PC-9 (cell line): ENCODE data around the gene YWHAH. TPM values are rescaled to one million over a fixed set of nuclear protein-coding genes. Genes with fewer than 3 reads are reported as not detected.
A peak's percentile ranks its signal among the peaks of the same experiment; 100 is the strongest.

Experiments
- BruUV-seq: library from RNA; stranded (reverse); fragments of 400-500 nt; replicated peaks from 2 replicates; lab custom pipeline; 2021; lab: Mats Ljungman, UMichigan
- CTCF ChIA-PET: fragments of 300-600 bp; sonication (Branson Sonifier 250); formaldehyde crosslinking; loops from one replicate; lab custom pipeline; 2022; ENCODE audit warnings: antibody characterized with exemption; lab: Charles Lee
- POLR2A ChIA-PET: fragments of 300-600 bp; sonication (Branson Sonifier 250); formaldehyde crosslinking; loops from one replicate; lab custom pipeline; 2022; ENCODE audit warnings: antibody characterized with exemption; ENCODE audit not compliant: unreplicated experiment; lab: Charles Lee
- DNase-seq, 2 experiments: peaks; one replicate each; pipeline versions ENCODE4 v3.0.0 to v3.0.0-alpha.2; 2015 to 2022; ENCODE audit warnings: mixed read lengths in 1 of 2
- H2AFZ ChIP-seq: fragments of 200-600 bp; sonication (generic); 2 replicates; pipeline ENCODE4 v1.8.1; 2017; ENCODE audit warnings: antibody characterized with exemption
- H3F3A ChIP-seq: fragments of 200-600 bp; sonication (generic); 2 replicates; pipeline ENCODE4 v1.8.1; 2017; ENCODE audit warnings: antibody characterized with exemption, mild to moderate bottlenecking, low read depth; ENCODE audit not compliant: insufficient read depth
- H3K27ac ChIP-seq: fragments of 200-600 bp; sonication (generic); 2 replicates; pipeline ENCODE4 v1.6.1; 2016; ENCODE audit warnings: mixed run types
- H3K27me3 ChIP-seq: fragments of 200-600 bp; sonication (generic); 2 replicates; pipeline ENCODE4 v1.6.1; 2016; ENCODE audit warnings: low read depth, mixed run types; ENCODE audit not compliant: insufficient read depth
- H3K36me3 ChIP-seq: fragments of 200-600 bp; sonication (generic); 2 replicates; pipeline ENCODE4 v1.6.1; 2016; ENCODE audit warnings: low read depth, mixed run types
- H3K4me1 ChIP-seq: fragments of 200-600 bp; sonication (generic); replicated peaks from 2 replicates; pipeline ENCODE4 v1.6.1; 2016; ENCODE audit warnings: mixed run types; ENCODE audit not compliant: insufficient read depth
- H3K4me2 ChIP-seq: fragments of 200-600 bp; sonication (generic); 2 replicates; pipeline ENCODE4 v1.6.1; 2017; ENCODE audit warnings: mixed run types
- H3K4me3 ChIP-seq: fragments of 200-600 bp; sonication (generic); 2 replicates; pipeline ENCODE4 v1.6.1; 2016; ENCODE audit warnings: mixed run types
- H3K79me2 ChIP-seq: fragments of 200-600 bp; sonication (generic); 2 replicates; pipeline ENCODE4 v1.6.1; 2017; ENCODE audit warnings: low read depth, mixed run types
- H3K9me2 ChIP-seq: fragments of 200-600 bp; sonication (generic); 2 replicates; pipeline ENCODE4 v1.8.1; 2017; ENCODE audit warnings: mild to moderate bottlenecking; ENCODE audit not compliant: insufficient read depth
- H3K9me3 ChIP-seq: fragments of 200-600 bp; sonication (generic); 2 replicates; pipeline ENCODE4 v1.8.1; 2016; ENCODE audit warnings: low read depth; ENCODE audit not compliant: insufficient read depth
- H4K20me1 ChIP-seq: fragments of 200-600 bp; sonication (generic); 2 replicates; pipeline ENCODE4 v1.8.1; 2017; ENCODE audit not compliant: insufficient read depth
- EZH2 ChIP-seq: fragments of 200-600 bp; sonication (generic); IDR thresholded peaks from 2 replicates; pipeline ENCODE4 v1.8.0; 2017; ENCODE audit warnings: antibody characterized with exemption, low read depth
- intact Hi-C: fragments of 100-400 bp; cut with micrococcal nuclease; formaldehyde crosslinking; loops from one replicate; pipeline ENCODE4 v1.10.0; 2022; ENCODE audit not compliant: unreplicated experiment
- total RNA-seq: library from RNA; stranded (reverse); gene quantifications from 2 replicates; pipeline ENCODE4 v1.2.3, GENCODE V29; 2021
- TF ChIP-seq, protein P1 (sequence below): fragments of 200-600 bp; sonication (generic); conservative IDR thresholded peaks from 2 replicates; pipeline ENCODE4 v1.6.1; 2017; ENCODE audit warnings: mixed run types, antibody characterized with exemption, mild to moderate bottlenecking, moderate library complexity

YWHAH gene
- total RNA-seq, 1 experiment from 2014 or later = 132 TPM

DNA sequence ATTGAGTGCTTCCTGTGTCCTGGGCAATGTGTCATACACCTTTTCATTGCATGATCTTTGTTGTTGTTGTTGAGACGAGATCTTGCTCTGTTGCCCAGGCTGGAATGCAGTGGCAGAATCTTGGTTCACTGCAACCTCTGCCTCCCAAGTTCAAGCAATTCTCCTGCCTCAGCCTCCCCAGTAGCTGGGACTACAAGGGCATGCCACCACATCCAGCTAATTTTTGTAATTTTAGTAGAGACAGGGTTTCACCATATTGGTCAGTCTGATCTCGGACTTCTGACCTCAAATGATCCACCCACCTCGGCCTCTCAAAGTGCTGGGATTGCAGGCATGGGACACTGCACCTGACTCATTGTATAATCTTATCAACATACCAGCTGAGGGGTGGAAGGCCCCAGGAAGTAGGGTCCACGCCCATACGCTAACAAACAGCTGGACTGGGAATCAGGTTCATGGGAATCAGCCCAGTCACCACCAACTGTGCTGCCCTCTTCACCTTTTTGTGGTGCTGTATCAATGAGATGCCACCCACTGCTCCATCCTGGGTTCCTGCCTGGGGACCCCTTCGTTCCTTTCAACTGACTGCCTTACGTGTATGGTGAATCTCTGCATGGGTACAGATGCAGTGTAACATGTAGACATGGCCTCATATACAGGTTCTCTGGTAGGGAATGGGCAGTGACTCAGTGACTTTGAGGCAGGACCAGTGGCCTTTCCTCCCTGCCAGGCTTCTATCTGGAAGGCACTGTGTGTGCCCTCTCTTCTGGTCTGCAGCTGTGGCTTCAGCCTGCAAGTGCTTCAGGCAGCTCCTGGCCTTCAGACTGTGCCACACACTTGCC is 32.5 kb upstream of the YWHAH start:
- no TSS peak for BruUV-seq
- no peak for TF ChIP-seq EZH2
- TF ChIP-seq, protein P1, sequence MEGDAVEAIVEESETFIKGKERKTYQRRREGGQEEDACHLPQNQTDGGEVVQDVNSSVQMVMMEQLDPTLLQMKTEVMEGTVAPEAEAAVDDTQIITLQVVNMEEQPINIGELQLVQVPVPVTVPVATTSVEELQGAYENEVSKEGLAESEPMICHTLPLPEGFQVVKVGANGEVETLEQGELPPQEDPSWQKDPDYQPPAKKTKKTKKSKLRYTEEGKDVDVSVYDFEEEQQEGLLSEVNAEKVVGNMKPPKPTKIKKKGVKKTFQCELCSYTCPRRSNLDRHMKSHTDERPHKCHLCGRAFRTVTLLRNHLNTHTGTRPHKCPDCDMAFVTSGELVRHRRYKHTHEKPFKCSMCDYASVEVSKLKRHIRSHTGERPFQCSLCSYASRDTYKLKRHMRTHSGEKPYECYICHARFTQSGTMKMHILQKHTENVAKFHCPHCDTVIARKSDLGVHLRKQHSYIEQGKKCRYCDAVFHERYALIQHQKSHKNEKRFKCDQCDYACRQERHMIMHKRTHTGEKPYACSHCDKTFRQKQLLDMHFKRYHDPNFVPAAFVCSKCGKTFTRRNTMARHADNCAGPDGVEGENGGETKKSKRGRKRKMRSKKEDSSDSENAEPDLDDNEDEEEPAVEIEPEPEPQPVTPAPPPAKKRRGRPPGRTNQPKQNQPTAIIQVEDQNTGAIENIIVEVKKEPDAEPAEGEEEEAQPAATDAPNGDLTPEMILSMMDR = no peak
- peak in 1 of 2 experiments; percentile 19 for DNase-seq
- Histone ChIP-seq H3K4me3 (no peak overlapping the region), H3K36me3 (no peaks in the 10 kb centered on the region), H3K4me2 (no peak overlapping the region), H3K4me1 (0 out of 2 replicates have a peak, but pooled peaks cover 3% of the 10 kb centered on the region), H3K27ac (no peak overlapping the region), H4K20me1 (no peaks in the 10 kb centered on the region), H3K9me3 (no peaks in the 10 kb centered on the region), H2AFZ (no peak overlapping the region), H3K27me3 (no peaks in the 10 kb centered on the region), H3K79me2 (no peaks in the 10 kb centered on the region), H3F3A (peaks cover 5% of the 10 kb centered on the region; the same call in 1 of the 2 replicates), H3K9me2 (no peaks in the 10 kb centered on the region)
- intact Hi-C loops = no loop called here
- ChIA-PET POLR2A (no interaction called here), CTCF (interaction anchor here (0.7 kb wide), 1 partner anchor 659 kb away, joined by 8 read pairs; no protein-coding TSS in a partner anchor)

DNA sequence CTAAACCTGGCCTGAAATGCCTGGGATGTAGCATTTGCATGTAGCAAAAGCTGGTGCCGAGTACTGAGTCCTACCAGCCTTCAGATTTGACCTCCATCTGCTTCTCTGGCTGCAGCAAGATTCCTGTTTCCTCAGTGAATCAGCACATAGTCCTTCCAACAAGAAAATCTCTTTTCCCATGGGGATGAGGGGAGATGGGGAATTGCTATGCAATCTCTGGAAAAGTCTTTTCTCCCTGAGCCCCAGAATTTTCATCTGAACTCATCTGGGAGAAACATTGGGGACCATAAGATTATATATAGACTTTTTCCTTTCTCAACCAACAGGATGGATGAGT is 32.0 kb upstream of the YWHAH start:
- H3K36me3 ChIP-seq = no peaks in the 10 kb centered on the region
- no peaks in the 10 kb centered on the region for H3K9me3 ChIP-seq
- H3K4me3 ChIP-seq = no peak overlapping the region
- ChIA-PET CTCF (no interaction called here), POLR2A (no interaction called here)
- no peaks in the 10 kb centered on the region for H3K79me2 ChIP-seq
- H3K4me2 ChIP-seq = no peak overlapping the region
- no peak for TF ChIP-seq EZH2
- TF ChIP-seq, protein P1 = no peak
- H3K27me3 ChIP-seq = no peaks in the 10 kb centered on the region
- H3K4me1 ChIP-seq = 0 out of 2 replicates have a peak, but pooled peaks cover 3% of the 10 kb centered on the region
- DNase-seq = no peak
- no TSS peak for BruUV-seq
- H3K27ac ChIP-seq = no peak overlapping the region
- peaks cover 5% of the 10 kb centered on the region; the same call in 1 of the 2 replicates for H3F3A ChIP-seq
- no peak overlapping the region for H2AFZ ChIP-seq
- H3K9me2 ChIP-seq = no peaks in the 10 kb centered on the region
- intact Hi-C loops = no loop called here
- no peaks in the 10 kb centered on the region for H4K20me1 ChIP-seq

DNA sequence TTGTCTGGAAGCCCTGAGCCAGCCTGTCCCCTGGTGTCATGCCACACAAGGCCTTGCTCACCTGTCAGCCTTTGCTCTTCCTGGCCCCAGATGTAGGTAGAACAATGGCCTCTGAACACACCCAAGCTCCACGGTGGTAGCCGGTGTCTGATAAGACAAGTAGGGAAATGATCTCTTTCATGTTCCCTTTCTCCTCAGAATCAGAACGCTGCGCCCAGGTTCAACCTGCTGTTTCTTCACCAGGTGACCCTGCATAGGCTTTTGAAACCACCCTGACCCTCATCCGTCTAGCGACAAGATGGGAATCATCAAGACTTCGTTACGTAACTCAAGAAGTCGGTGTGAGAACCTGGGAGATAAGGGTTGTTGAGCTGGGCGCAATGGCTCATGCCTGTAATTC is 28.7 kb upstream of the YWHAH start:
- Histone ChIP-seq H3K27ac (no peak overlapping the region), H3K4me1 (0 out of 2 replicates have a peak, but pooled peaks cover 3% of the 10 kb centered on the region), H3K27me3 (no peaks in the 10 kb centered on the region), H4K20me1 (no peaks in the 10 kb centered on the region), H3K79me2 (no peaks in the 10 kb centered on the region), H3K4me2 (no peak overlapping the region), H3K4me3 (no peak overlapping the region), H3F3A (peaks cover 5% of the 10 kb centered on the region; the same call in 1 of the 2 replicates), H3K9me2 (no peaks in the 10 kb centered on the region), H3K9me3 (no peaks in the 10 kb centered on the region), H2AFZ (no peak overlapping the region), H3K36me3 (no peaks in the 10 kb centered on the region)
- BruUV-seq = no TSS peak
- DNase-seq = no peak
- ChIA-PET POLR2A (no interaction called here), CTCF (no interaction called here)
- intact Hi-C loops = no loop called here
- no peak for TF ChIP-seq EZH2
- TF ChIP-seq, protein P1 = no peak
